Left ventricle myocardium superior (tissue), 1 donor: Measurements from ENCODE around the gene EHMT1. TPM values are rescaled to one million over a fixed set of nuclear protein-coding genes. Genes with fewer than 3 reads are reported as not detected.

ENCODE experiments used
- ATAC-seq: fragments of 200-7000 bp; cut with Tn5 transposase; one replicate; pipeline ENCODE4 v1.9.1; 2020; ENCODE audit warnings: mild to moderate bottlenecking, moderate library complexity
- DNase-seq: peaks from one replicate; pipeline ENCODE4 v3.0.0-alpha.2; 2020
- intact Hi-C: fragments of 100-400 bp; cut with micrococcal nuclease; formaldehyde crosslinking; loops from one replicate; pipeline ENCODE4 v1.11.0; 2022
- total RNA-seq: library from RNA; stranded (reverse); fragmentation: NEBNext Ultra II Directional; extraction: Animal tissue kit (Norgen Biotek cat#: 25700); gene quantifications from one replicate; pipeline ENCODE4 v1.2.1, GENCODE V29; 2021
- donor health status: DM: no; HTN: yes; CAD: no; lungs with severe emphysema.

Gene EHMT1
- total RNA-seq, 1 donor from 2014 or later: 37.0 TPM

DNA sequence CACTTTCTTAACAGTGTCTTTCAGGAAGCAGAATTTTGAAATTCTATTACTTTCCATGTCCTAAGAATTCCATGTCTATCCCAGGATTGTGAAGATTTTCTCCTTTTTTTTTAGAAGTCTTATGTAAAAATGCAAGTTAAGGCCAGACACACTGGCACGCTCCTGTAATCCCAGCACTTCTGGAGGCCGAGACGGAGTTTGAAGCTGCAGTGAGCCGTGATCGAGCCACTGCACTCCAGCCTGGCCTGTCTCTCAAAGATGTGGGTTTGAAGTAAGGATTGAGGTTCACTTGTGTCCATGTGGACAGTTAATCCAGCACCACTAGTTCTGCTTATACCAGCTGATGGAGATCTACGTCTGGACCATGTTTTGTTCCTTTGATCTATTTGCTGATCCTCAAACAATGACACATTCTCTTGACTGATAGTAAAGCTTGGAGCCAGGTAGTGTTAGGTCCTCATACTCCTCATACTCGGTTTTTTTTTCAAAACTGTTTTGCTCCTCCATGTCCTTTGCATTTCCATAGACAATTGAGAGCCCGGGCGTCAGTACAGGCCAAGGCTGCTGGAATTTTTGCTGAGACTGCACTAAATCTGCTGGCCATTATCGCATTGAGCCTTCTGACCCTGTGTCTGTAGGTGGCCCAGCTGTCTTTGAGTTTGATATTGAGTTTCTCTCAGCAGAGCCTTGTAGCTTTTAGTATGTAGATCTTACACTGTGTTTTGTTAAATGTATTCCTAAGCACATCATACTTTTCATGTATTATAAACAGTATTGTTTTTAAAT lies 205.4 kb downstream of the EHMT1 start:
- intact Hi-C loops: no loop called here
- ATAC-seq: no peak
- no peak for DNase-seq

DNA sequence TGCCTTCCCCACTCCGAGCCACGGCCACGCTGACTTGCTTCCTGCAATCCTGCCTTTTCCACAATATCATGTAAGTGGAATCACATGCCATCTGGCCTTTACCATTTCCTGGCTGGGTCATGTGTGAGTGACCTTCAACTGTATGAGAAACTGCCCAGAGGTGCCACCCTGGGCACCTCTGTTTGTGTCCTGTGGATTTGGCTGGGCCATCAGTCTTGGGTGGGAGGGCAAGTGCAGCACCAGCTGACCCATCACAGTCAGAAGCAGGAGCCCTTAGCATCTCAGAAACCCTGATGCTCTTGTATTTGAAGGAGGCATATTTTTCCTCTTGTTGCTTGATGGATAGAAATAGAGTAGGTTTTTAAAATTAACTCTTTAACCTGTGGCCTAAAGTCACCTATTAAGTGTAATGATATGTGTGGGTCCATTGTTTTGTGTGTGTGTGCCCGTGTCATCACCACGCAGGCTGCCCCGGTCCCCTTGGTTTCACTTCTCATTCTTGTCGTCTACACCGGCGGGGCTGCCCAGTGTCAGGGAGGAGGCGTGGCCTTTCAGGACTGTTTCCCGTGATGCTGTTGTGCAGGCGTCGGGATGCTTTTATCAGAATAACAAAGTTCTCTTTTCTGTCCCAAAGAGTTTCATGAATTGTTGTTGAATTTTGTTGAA lies 206.7 kb downstream of the EHMT1 start:
- intact Hi-C loops: no loop called here

DNA sequence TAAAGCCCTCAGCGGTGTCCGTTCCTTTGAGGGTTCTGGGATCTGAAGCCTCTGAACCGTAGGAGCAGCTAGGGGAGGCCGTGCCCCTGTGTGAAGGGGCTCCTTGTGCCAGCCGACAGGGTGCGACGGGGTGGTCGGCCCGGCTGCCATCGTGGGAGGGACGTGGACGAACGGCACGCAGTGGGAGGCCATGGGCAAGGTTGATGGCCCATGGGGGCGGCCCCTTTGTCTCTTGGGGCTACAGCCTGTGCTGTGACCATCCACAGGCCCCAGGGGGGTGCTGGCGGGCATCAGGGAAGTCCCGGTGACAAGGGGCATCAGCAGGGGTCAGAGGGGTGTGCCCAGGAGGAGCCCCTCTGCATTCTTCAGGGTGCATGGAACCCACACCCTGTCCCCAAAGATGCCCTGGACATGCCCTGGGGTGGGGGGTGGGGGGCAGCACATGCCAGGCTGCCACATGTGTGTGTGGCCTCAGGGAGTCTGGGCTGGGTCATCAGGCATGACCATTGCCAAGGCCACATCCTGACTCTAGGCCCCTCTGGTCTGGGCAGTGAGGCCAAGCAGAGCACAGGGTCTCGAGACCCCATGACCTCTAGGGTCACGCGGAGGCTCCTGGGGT lies 209.2 kb downstream of the EHMT1 start:
- DNase-seq (no peak), ATAC-seq (no peak)
- intact Hi-C loops: no loop called here

More for the DNA sequence above, 206.7 kb downstream of the EHMT1 start:
- ATAC-seq (no peak), DNase-seq (no peak)

DNA sequence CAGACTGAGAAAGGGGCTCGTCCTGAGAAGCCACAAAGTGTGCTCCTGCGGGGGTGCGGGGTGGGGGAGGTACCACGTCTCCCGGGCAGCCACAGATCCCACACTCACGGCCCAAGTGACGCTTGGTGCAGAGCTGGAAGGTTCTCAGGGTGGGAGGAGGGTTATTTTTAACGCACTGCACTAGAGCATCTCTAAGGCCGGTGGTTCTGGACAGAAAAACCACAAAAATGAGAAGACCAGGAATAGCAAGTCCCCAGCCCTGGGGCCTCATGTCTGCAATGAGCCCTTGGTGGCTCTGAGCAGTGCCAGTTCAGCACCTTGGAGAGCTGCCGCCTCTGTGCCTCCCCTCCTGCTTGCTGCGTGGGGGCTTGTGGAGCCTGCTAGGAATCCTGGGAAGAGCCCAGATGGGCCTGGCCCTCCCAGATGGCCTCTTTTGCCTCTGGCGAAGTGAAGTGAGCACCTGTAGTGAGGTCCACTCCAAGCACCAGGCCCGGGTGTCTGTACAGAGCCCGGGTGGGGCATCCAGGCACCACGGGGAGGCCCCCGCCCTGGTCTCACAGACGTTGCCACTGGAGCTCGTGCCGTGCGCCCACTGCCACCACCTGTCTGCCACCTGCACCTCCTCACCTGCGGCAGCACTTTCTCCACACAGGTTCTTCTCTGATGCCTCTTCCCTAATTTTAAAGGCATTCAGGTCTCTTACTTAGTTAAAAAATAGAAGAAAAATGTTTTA lies 209.9 kb downstream of the EHMT1 start:
- ATAC-seq: no peak
- intact Hi-C loops: no loop called here

DNA sequence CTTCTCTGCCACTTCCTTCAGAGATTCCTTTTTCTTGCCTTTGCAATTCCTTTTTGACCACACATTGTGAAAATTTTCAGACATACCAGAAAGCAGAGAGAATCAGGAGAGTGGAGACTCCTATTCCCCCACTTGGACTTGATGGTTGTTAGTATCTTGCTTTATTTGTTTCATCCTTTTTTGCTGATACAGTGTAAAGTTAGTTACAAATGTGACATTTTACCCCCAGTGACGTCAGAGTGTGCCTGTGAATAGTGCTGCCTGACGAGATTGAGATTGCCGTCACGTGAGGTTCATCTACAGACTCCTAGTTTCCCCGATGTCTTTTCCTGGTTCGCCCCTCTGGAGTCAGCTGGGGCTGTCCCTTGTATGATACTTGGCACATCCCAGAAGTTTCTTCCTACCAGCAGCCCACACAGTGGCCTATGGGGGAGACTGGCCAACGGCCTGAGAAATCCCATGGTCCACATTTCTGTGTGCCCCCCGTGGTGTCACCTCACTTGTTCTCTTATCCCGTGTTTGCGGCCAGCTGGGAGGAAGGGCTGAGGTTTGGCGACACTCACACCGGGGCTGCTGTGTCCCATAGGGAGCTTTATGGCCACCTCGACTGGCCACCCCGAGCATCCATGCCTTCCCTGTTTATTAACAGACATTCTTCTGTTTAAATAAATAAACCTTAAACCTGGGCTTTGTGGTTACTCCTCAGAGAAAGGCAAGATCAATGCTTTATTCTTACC lies 210.6 kb downstream of the EHMT1 start:
- intact Hi-C loops: no loop called here
- no peak for ATAC-seq

More for the DNA sequence above, 209.9 kb downstream of the EHMT1 start:
- peak; percentile 48 for DNase-seq

DNA sequence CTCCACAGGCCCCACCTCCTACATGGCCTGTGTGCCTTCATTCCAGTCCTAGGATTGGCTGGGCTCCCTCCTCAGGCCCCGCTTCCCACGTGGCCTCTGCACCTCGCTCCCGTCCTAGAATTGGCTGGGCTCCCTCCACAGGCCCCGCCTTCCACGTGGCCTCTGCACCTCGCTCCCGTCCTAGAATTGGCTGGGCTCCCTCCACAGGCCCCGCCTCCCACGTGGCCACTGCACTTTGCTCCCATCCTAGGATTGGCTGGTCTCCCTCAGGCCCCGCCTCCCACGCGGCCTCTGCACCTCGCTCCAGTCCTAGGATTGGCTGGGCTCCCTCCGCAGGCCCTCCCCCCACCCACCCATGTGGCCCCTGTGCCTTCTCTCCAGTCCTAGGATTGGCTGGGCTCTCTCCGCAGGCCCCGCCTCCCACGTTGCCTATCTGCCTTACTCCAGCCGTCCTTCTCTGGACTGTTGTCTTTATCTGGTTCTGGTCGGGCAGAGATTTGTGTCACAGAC lies 213.4 kb downstream of the EHMT1 start:
- ATAC-seq (no peak), DNase-seq (no peak)
- intact Hi-C loops: no loop called here

More for the DNA sequence above, 210.6 kb downstream of the EHMT1 start:
- no peak for DNase-seq

DNA sequence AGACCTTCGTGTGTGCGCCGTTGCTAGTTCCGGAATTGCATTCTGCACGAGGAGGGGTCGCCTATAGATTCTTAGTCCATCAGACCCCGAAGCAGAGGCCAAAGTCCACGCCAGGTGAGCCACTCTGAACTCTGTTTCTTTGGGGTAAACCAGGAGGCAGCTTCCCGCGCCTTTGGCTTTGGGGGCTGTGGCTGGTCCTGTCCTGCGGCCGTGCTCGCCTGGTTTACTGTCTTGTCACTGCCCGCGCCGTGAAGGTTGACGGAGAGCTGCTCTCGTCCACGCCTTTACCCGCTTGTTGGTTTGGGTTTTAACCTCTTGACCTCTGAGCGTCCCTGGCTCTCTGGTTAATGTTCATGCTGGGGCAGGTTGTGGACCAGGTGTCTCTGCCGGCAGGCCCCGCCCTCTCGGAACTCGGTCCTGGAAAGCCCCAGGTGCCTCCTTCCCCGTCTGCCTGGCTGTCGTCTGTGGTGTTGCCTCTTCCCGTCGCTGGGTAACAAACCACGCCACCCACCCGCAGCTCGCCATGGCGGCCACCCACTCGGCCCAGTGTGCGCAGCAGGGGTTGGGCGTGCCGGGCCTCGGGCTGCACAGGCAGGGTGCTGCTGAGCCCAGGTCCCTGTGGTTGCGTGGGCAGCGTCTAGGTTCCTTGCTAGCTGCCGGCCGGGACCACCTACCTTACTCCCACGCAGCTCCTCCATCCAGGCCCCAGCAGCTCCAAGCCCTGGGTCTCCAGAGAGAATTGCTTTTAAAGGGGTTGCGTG lies 214.2 kb downstream of the EHMT1 start:
- ATAC-seq (no peak), DNase-seq (no peak)
- intact Hi-C loops: no loop called here

DNA sequence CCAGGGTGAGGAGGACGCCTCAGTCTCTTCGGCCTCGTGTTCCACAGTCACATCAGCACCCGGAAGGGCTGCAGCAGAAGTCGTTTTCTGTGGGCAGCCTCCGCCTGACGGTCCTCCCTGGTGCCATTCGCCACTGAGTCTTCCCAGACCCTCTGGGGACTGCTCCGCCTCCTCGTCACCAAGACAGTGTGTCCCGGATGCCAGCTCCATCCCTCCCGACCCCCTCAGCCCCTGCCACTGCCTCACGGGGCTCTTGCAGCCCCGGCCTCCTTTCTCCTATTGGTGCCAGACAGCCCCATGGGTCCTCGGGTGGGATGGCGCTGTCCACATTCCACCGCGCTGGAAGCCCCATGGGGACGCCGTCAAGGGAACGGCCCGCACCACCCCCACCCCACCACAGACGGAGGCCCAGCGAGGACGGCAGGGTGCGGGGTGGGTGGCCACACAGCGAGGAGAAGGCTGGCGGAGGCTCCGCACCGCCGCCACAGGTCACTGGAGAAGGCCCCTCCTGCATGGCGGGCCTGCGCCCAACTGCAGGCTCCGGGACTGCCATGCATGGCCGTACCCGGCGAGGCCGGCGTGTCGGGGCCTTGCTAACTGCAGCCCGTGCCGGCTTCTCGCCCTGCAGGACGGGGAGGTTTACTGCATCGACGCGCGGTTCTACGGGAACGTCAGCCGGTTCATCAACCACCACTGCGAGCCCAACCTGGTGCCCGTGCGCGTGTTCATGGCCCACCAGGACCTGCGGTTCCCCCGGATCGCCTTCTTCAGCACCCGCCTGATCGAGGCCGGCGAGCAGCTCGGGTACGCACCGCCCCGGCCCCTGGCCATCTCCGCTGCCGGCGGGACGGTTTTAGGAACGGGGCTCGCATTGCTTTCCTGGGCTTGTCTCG lies 215.2 kb downstream of the EHMT1 start:
- ATAC-seq: peak; percentile 25

DNA sequence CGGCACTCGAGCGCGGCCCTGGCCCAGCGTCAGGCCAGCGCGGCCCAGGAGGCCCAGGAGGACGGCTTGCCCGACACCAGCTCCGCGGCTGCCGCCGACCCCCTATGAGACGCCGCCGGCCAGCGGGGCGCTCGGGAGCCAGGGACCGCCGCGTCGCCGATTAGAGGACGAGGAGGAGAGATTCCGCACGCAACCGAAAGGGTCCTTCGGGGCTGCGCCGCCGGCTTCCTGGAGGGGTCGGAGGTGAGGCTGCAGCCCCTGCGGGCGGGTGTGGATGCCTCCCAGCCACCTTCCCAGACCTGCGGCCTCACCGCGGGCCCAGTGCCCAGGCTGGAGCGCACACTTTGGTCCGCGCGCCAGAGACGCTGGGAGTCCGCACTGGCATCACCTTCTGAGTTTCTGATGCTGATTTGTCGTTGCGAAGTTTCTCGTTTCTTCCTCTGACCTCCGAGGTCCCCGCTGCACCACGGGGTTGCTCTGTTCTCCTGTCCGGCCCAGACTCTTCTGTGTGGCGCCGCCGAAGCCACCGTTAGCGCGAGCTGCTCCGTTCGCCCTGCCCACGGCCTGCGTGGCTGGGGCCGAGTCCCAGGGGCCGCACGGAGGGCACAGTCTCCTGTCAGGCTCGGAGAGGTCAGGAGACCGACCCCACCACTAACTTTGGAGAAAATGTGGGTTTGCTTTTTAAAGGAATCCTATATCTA lies 216.2 kb downstream of the EHMT1 start:
- no peak for ATAC-seq
- DNase-seq: no peak
- intact Hi-C loops: no loop called here

More for the DNA sequence above, 215.2 kb downstream of the EHMT1 start:
- DNase-seq: no peak
- intact Hi-C loops: no loop called here

DNA sequence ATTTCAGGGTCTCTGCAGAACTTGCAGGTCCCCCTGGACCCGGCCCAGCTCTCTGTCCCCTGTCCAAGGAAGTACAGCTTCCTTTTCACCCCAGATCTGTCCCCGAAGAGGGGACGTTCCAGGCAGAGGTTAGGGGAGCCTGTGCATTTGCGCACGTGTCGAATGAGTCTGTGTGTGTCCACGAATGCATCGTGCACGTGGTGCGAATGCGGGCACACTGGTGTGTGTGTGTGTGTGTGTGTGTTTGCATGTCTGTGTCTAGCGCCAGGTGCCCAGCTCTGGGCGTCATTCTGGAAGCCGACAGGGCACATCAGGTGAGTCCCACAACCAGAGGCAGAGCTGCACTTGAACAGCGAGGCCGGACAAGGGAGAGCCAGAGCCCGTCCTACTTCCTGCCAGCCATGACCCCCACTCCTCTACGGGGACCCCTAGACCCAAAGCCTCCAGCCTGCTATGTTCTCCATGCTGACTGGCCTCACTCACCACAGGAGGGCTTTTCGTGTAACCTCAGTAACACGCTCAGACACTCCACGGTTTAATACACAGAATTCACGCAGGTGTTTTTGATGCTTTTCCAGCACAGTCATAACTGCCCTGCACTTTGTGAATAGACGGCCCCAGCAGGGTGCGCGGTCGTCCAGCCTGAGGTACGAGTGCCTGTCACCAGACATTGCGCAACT lies 217.5 kb downstream of the EHMT1 start:
- intact Hi-C loops: no loop called here
- DNase-seq: no peak

DNA sequence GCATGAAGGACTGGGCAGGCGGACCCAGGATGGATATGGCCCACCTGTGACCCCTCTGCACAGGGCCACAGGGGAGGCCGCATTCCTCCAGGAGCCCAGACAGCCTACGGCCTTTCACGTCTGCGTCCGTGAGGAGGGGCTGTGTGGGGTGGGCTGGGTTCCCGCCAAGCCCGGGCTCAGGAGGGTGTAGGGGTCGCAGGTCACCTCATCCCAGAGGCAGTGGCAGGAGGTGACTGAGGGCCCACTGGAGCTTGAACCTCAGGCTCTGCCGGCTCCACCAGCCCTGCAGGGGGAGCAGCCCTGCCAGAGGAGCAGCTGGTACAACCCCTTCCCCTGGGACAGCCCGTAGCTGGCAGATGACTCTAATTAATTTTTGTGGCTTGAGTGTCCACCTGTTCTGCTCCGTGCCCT lies 218.0 kb downstream of the EHMT1 start:
- intact Hi-C loops: no loop called here
- no peak for DNase-seq
- ATAC-seq: no peak

More for the DNA sequence above, 217.5 kb downstream of the EHMT1 start:
- ATAC-seq: no peak

DNA sequence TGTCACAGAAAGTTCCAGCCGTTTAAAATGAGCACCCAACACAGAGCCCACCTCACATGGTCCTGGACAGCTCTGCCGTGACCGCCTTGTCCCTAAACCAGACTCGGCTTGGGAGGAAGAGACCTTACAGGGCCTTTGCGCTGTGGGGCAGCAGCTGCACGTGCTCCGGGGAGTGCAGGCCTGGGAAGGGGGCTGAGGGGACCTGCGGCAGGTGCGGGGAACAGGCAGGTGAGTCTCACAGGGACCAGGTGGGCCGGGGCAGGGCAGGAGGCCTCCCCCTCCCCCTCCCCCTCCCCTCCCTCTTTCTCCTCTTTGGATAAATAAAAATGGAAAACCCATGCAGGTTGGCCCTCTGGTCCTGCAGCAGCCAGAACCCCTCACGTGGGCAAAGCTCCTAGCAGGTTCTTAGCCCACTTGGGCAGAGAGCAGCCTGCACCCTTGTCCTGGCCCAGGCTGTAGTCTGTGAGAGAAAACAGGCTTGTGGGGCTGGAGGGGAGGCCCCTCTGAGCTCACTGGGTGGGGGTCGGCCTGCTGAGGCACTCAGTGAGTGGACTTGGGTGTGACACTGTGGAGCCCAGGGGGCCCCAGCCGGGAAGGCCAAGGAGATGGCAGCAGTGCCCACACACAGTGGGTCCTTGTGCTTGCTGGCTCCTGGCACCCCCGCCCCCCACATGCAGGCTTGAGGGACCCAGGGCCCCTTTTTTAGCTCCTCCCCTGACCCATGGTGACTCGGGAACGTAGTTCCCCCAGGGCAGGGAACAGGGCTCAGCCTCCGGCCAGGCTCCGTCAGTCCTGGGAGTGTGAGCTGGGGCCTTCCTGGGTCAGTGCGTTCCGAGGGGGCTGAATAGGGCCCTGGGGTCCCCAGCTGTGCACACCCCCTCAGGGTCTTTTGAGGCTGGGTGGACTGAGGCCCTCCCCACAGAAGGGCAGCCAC lies 218.8 kb downstream of the EHMT1 start:
- intact Hi-C loops: no loop called here
- no peak for ATAC-seq
- no peak for DNase-seq

DNA sequence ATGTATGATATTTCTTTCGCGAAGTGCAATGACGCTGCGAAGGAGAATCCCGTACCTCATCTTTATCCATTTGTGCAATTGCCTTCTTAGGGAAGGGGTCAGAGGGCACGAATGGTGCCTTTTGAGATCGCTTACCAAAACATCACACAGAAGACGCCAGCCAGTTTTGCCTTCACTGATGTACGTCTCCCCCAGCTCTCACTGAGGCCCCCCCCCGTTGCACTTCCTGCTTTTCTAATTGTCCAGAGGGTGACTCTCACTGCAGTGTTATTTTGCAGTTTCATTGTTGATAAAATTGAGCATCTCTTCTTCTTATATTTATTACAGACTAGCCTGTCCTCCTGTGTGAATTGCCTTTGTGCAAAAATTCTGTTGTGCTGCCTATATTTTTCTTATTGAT lies 219.8 kb downstream of the EHMT1 start:
- intact Hi-C loops: no loop called here
- ATAC-seq: no peak
- DNase-seq: no peak

DNA sequence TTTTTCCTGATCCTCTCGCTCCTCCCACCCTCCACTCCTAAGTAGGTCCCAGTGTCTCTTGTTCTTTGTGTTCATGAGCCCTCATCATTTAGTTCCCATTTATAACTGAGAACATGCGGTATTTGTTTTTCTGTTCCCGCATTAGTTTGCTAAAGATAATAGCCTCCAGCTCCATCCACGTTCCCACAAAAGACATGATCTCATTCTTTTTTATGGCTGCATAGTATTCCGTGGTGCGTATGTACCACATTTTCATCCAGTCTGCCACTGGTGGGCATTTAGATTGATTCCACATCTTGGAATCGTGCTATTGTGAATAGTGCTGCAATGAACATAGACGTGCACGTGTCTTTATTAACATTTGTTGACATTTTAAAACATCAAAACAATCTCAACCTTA lies 224.6 kb downstream of the EHMT1 start:
- no peak for ATAC-seq
- intact Hi-C loops: no loop called here
- no peak for DNase-seq
